SHP77 (cell line): ENCODE results near the gene AKAP1.
"Not testable (repeated sequence)": the region's sequence is repeated elsewhere in the genome, so short reads cannot be mapped to it uniquely, and the experiment has no call there.

Experiments
- DNase-seq, 2 experiments: peaks; one replicate each; lab custom pipeline; 2025; lab: John Stamatoyannopoulos, UW

The AKAP1 gene

DNA sequence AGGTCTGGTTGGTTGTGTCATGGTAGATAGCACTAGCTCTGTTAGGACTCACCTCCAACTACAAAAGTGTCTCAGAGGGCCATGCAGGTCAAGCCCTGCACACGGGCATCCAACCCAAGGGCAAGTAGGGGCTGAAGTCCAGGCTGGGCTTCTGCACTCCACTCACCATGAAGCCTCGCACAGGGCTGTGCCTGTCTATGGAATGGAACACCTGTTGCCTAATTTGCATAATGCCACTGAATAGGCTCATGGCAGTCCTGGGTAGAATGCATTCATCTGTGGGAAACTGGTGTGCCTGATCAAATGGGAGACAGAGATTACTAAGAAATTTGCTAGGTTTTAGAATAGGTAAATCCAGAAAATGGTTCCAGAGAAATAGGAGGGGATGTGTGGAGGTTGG, 8.0 kb upstream of the AKAP1 start:
- DNase-seq = no peak

DNA sequence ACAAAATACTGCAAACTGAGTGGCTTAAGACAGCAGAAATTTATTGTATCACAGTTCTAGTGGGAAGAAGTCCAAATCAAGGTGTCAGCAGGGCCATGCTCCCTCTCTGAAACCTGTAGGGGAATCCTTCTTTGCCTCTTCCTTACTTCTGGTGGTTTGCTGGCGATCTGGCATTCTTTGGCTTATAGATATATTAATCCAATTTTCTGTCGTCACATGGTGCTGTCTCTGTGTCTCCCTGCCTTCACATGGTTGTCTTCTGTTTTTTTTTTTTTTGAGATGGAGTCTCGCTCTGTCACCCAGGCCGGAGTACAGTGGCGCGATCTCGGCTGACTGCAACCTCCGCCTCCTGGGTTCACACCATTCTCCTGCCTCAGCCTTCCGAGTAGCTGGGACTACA, 6.8 kb upstream of the AKAP1 start:
- DNase-seq = no peak

DNA sequence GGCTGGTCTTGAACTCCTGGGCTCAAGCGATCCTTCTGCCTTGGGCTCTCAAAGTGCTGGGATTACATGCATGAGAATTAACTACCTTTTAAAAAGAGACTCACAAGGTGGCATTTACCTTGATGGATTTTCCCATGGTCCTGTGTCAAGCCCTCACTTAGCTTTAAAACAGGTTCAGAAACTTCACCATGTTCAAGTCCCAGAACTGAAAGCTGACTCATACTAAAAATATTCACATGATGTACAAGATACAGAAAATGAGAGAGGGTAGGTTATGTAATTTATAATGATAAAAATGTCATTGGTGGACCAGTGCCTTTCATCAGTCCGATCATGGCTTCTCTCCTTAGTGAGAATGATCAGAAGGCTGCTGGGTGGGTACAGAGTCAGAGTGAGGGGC, 4.3 kb upstream of the AKAP1 start:
- DNase-seq = no peak

GRCh38 chr17:57082441-57082840, 2.6 kb upstream of the AKAP1 start:
- DNase-seq = no peak

GRCh38 chr17:57084361-57084801, 665 bp upstream of the AKAP1 start:
- no peak for DNase-seq

- DNase-seq = peak; percentile 21 to 51
Observed at GRCh38 chr17:57085448-57086068, 512 bp downstream of the AKAP1 start.

GRCh38 chr17:57086069-57086930, 1.3 kb downstream of the AKAP1 start:
- peak in 1 of 2 experiments; percentile 31 for DNase-seq

DNA sequence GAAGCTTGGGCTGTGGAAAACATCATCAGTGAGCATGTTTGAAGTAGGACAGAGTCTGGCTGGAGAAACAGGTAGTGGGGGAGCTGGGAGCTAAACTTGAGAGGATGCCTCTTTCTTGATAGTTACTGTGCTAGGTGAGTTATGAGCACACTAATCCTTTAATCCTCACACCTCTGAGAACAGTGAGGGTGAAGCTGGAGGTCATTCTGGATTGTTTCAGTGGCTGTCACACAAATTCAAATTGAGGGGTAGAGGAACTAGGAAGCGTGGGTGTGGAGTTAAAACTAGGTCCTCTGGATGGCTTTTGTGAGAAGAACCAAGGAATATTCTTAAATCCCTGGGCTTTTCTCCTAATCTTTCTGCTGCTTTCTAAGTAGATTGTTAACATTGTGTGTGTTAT, 3.3 kb downstream of the AKAP1 start:
- DNase-seq = no peak

DNA sequence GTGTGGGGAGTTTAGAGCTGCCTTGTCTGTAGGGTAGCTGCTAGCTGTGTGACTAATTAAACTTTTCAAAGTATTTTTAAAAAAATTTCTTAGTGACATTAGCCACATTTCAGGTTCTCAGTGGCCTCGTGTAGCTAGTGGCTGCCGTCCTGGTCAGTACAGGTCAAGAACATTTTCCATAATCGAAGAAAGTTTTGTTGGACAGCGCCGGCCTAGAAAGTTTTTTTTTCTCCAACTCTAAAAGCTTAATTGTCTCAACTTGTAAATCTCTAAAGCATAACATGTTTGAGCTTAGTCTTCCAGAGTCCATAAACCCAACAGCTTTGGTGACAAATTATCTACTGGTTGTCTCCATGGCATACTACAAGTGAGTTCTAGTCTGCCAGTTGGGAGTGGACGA, 4.3 kb downstream of the AKAP1 start:
- DNase-seq = no peak

GRCh38 chr17:57090560-57091185, 5.6 kb downstream of the AKAP1 start:
- no peak for DNase-seq

DNA sequence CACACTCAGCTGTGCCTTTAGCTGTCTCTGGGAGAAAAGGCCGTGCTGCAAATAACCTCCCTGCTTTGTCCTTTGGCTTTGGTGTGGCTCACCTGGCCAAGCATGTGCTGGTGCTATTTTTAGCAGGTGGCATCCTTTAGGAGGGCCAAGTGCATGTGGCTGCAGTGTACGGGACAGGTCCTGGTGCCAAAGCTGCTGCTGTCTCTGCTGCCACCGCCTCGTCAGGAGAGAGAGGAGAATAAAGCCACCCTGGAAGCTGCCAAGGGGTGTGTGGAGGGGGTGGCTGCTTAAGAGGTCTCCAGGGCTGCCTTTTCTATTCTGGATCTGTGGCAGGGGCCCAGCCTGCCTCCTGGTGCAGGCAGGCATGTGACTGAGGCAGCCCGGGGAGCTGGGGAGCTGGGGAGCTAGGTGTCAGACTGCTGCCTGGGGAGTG, 6.2 kb downstream of the AKAP1 start:
- no peak for DNase-seq

DNA sequence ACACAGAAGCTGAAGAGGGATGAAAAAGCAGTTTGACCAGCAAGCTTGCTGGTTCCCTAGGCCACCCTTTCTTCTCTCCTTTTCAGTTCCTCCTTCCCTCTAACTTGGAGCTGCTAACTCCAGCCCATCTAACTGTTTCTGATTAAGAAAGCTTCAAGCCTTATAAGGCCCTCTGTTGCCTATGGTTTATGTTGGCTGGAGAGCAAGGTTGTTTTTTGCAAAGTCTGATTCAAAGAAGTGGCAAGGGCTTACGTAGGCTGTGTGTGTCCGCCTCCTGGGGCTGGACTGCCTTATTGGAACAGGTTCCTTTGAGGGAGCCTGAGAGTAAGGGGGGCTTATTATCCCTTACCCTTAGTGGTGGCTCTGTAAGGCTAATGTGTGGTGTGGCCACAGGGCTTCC, 7.1 kb downstream of the AKAP1 start:
- DNase-seq = no peak

GRCh38 chr17:57092779-57093178, 7.7 kb downstream of the AKAP1 start:
- DNase-seq = no peak

- no peak for DNase-seq
Observed at GRCh38 chr17:57096472-57097202, 11.6 kb downstream of the AKAP1 start.

- peak in 1 of 2 experiments; percentile 15 for DNase-seq
Observed at GRCh38 chr17:57097832-57098421, 12.9 kb downstream of the AKAP1 start.

DNA sequence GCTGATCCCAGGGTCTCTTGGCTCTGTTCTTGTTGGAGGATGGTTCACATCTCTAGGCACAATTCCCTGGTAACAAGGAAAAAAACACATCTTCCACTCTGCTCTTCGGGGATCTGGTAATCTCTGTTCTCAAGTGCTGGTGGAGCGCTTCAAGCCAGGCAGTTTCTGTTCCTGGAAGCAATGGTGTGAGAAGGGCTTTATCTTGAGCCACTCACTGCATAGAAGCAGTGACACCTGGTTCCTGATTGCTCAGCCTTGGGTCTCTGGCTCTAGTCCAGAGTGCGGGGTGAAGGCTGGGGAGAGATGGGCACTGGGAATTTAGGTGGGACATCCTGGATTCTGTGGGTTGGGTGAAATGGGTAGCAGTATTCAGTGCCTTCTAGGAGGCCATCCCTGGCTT, 14.1 kb downstream of the AKAP1 start:
- DNase-seq = no peak

GRCh38 chr17:57102122-57102521, 17.1 kb downstream of the AKAP1 start:
- no peak for DNase-seq

GRCh38 chr17:57102660-57103059, 17.6 kb downstream of the AKAP1 start:
- not testable (repeated sequence) for DNase-seq

DNA sequence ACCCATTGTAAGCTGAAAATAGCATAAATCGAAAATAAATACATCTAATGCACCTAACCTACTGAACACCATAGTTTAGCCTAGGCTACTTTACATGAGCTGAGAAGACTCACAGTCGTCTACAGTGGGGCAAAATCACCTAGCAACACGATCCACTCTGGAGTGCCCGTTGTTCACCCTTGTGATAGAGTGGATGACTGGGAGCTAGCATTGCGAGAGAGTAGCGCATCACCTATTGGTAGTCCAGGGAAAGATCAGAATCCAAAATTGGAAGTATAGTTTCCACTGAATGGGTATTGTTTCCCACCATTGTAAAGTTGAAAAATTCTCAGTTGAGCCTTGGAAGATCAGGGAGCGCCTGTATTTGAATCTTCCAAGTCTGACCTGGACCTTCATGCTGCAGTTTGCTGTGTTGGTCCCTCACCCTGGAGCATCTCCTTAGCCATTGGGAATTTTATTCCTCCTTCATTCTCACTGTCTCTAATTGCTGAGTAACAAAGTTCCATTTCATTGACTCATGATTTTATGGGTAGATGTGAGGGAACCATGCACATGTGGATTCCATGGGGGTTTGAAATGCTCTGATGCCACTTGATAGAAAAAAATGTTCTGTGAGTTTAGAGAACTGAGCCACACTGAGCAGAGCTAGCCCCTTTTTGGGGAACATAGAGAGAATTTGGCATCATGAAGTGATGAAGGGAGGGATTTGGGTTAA, 19.6 kb downstream of the AKAP1 start:
- DNase-seq = no peak

DNA sequence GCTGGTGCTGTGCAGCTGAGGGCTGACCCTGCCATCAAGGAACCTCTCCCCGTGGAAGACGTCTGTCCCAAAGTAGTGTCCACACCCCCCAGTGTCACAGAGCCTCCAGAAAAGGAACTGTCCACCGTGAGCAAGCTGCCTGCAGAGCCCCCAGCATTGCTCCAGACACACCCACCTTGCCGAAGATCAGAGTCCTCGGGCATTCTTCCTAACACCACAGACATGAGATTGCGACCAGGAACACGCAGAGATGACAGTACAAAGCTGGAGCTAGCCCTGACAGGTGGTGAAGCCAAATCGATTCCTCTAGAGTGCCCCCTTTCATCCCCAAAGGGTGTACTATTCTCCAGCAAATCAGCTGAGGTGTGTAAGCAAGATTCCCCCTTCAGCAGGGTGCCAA, 20.5 kb downstream of the AKAP1 start:
- no peak for DNase-seq
